Measurements from ENCODE around the gene MARCHF10. TPM values are rescaled to one million over a fixed set of nuclear protein-coding genes. Genes with fewer than 3 reads are reported as not detected.
"Not testable (repeated sequence)": the region's sequence is repeated elsewhere in the genome, so short reads cannot be mapped to it uniquely, and the experiment has no call there.

MARCHF10 gene
- total RNA-seq, 2 donors from 2014 or later, result 29.7 TPM; not detected in 1

DNA sequence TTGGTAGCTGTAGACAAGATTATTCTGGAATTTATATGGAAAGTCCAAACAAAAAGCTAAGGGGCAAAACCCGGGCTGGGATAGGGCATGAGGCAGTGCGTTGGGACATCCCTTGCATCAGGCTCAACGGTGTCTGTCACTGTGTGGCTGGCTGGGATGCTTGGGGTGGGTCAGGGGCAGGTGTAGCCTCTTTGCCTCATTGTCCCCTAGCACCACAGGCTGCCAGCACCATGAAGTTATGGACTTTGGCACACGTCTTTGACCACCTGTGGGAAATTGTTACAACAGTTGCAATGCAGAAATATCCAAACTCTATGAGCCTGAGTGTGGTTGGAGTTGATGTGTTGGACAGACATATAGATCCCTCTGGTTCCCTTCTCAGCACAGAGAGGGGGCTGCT lies 32.8 kb upstream of the MARCHF10 start:
- no peak for TF ChIP-seq POLR2A (IDR thresholded peaks at IDR 0.05)
- no peak for TF ChIP-seq POLR2AphosphoS5 (IDR thresholded peaks at IDR 0.05)
- TF ChIP-seq, protein P1, sequence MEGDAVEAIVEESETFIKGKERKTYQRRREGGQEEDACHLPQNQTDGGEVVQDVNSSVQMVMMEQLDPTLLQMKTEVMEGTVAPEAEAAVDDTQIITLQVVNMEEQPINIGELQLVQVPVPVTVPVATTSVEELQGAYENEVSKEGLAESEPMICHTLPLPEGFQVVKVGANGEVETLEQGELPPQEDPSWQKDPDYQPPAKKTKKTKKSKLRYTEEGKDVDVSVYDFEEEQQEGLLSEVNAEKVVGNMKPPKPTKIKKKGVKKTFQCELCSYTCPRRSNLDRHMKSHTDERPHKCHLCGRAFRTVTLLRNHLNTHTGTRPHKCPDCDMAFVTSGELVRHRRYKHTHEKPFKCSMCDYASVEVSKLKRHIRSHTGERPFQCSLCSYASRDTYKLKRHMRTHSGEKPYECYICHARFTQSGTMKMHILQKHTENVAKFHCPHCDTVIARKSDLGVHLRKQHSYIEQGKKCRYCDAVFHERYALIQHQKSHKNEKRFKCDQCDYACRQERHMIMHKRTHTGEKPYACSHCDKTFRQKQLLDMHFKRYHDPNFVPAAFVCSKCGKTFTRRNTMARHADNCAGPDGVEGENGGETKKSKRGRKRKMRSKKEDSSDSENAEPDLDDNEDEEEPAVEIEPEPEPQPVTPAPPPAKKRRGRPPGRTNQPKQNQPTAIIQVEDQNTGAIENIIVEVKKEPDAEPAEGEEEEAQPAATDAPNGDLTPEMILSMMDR (IDR thresholded peaks at IDR 0.05), result no peak
- Histone ChIP-seq H3K4me3 (no peak overlapping the region), H3K9me3 (no peaks in the 10 kb centered on the region), H3K4me1 (replicated peaks) (no peaks in the 10 kb centered on the region), H3K27me3 (replicated peaks; ENCODE audit: insufficient read depth) (no peaks in the 10 kb centered on the region), H3K36me3 (no peaks in the 10 kb centered on the region), H3K27ac (no peak overlapping the region)
- 78% methylated on average over 4 of the region's 4 CpGs for WGBS
- intact Hi-C loops (cut with DNase I), result no loop called here
- no peak for DNase-seq (ENCODE audit: low spot score)

DNA sequence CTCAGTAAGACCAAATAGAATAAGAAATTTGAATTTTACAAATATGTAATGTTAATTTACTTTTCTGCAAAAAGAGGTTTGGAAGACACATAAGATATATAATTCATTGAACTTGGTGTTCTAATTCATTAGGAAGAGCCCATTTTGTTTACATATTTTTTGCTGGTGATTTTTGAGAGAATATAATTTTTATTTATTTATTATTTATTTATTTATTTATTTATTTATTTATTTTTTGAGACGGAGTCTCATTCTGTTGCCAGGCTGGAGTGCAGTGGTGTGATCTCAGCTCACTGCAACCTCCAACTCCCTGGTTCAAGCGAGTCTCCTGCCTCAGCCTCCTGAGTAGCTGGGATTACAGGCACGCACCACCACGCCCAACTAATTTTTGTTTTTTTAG lies 25.7 kb upstream of the MARCHF10 start:
- intact Hi-C loops (cut with DNase I); H3K4me1 ChIP-seq (replicated peaks); H3K4me3 ChIP-seq; H3K36me3 ChIP-seq; DNase-seq (ENCODE audit: low spot score); H3K9me3 ChIP-seq; H3K27ac ChIP-seq; H3K27me3 ChIP-seq (replicated peaks; ENCODE audit: insufficient read depth): not testable (repeated sequence)
- 94% methylated on average over 4 of the region's 4 CpGs for WGBS

DNA sequence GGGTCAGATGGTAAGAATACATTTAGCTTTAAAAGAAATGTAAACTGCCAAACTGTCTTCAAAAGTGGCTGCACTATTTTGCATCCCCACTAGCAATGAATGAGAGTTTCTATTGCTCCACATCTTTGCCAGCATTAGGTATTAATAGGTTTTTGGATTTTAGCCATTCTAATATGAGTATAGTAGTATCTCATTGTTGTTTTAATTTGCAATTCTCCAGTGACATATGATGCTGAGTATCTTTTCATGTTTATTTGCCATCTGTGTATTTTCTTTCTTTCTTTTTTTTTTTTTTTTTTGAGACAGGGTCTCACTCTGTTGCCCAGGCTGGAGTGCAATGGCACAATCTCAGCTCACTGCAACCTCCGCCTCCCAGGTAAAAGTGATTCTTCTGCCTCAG lies 24.3 kb upstream of the MARCHF10 start:
- DNase-seq (ENCODE audit: low spot score), result no peak
- Histone ChIP-seq H3K27me3 (replicated peaks; ENCODE audit: insufficient read depth) (no peaks in the 10 kb centered on the region), H3K36me3 (no peaks in the 10 kb centered on the region), H3K4me1 (replicated peaks) (peaks cover 3% of the 10 kb centered on the region), H3K9me3 (no peaks in the 10 kb centered on the region), H3K27ac (no peak overlapping the region), H3K4me3 (no peak overlapping the region)
- TF ChIP-seq, protein P1 (IDR thresholded peaks at IDR 0.05), result no peak
- no peak for TF ChIP-seq POLR2A (IDR thresholded peaks at IDR 0.05)
- no peak for TF ChIP-seq POLR2AphosphoS5 (IDR thresholded peaks at IDR 0.05)
- intact Hi-C loops (cut with DNase I), result no loop called here
- 100% methylated on average over 1 of the region's 1 CpG for WGBS

DNA sequence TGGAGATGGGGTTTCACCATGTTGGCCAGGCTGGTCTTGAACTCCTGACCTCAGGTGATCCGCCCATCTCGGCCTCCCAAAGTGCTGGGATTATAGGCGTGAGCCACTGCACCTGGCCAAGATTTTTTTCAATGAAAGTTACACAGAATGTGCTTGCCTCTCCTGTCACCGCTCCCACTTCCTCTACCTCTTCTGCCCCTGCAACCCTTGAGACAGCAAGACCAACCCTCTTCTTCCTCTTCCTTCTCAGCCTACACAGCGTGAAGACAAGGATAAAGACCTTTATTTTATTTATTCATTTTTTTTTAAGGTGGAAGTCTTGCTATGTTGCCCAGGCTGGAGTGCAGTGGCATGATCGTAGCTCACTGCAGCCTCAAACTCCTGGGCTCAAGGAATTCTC lies 23.0 kb upstream of the MARCHF10 start:
- peak overlapping the region in 1 of 2 donors; percentile 16 for H3K27ac ChIP-seq
- DNase-seq (ENCODE audit: low spot score); H3K4me1 ChIP-seq (replicated peaks); H3K9me3 ChIP-seq; H3K4me3 ChIP-seq; H3K36me3 ChIP-seq; H3K27me3 ChIP-seq (replicated peaks; ENCODE audit: insufficient read depth); intact Hi-C loops (cut with DNase I): not testable (repeated sequence)
- 70% methylated on average over 6 of the region's 6 CpGs for WGBS

DNA sequence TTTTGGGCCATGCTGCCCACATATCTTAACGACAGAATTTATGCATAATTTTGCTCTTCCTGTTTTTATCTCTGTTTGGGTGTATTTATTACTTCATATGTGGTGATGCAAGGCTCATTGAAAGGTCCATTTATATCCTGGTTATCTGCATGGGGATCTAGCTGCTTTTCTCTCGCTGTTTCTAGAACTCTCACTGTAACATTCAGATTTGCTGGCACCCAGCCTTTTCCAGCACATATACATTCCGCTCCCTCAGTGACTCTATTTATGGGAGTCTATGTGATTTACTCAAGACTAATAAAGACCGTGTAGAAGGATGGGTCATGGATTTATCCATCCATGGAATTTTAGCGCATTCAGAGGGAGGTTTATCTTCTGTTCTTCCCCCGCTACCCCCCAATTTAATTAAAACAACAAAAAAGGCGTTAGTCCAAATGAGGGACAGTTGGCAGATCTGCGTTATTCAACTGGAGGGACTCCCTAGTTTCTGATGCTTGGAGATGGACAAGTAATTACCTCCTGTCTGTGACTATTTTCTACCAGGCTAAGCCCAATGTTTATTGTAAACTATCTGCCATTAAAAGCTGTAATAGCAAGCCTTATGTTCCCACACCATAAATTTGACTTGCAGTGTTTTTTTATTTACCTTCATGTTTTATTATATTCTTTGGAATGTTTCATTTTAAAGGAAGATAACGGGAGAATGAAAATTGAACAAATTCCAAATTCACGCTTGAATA lies 19.8 kb upstream of the MARCHF10 start:
- no peak overlapping the region for H3K4me3 ChIP-seq
- TF ChIP-seq POLR2AphosphoS5 (IDR thresholded peaks at IDR 0.05) (no peak), POLR2A (IDR thresholded peaks at IDR 0.05) (no peak)
- TF ChIP-seq, protein P1 (IDR thresholded peaks at IDR 0.05), result no peak
- WGBS, result 28% methylated on average over 10 of the region's 10 CpGs
- H3K36me3 ChIP-seq, result no peaks in the 10 kb centered on the region
- no peak for DNase-seq (ENCODE audit: low spot score)
- no peaks in the 10 kb centered on the region for H3K9me3 ChIP-seq
- peaks cover 3% of the 10 kb centered on the region for H3K4me1 ChIP-seq (replicated peaks)
- no peak overlapping the region for H3K27ac ChIP-seq
- H3K27me3 ChIP-seq (replicated peaks; ENCODE audit: insufficient read depth), result no peaks in the 10 kb centered on the region
- intact Hi-C loops (cut with DNase I), result no loop called here

DNA sequence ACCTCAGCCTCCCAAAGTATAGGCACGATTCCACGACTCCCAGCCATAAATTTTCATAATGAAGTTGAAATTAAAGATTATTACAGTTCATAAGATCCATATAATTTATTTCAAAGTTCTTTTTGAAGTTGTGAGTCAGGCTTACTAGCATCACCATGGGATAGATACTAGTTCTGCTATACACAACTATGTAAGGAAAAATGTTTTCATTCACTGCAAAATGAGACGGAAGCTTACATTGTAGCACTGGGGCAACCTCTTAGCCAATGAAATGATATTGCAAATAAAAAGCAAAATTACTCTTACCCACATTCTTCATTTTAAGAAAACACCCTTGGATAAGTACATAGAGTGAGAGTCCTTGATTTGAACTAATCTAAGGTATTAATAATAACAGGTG lies 18.8 kb upstream of the MARCHF10 start:
- Histone ChIP-seq H3K27me3 (replicated peaks; ENCODE audit: insufficient read depth) (no peaks in the 10 kb centered on the region), H3K27ac (no peak overlapping the region), H3K9me3 (no peaks in the 10 kb centered on the region), H3K4me1 (replicated peaks) (peaks cover 3% of the 10 kb centered on the region), H3K4me3 (no peak overlapping the region), H3K36me3 (no peaks in the 10 kb centered on the region)
- intact Hi-C loops (cut with DNase I), result no loop called here
- TF ChIP-seq, protein P1 (IDR thresholded peaks at IDR 0.05), result no peak
- TF ChIP-seq POLR2A (IDR thresholded peaks at IDR 0.05) (no peak), POLR2AphosphoS5 (IDR thresholded peaks at IDR 0.05) (no peak)
- 90% methylated on average over 3 of the region's 3 CpGs for WGBS
- no peak for DNase-seq (ENCODE audit: low spot score)
